Activated gamma-delta T cell treated with Interleukin-2 at 50 U/mL for 16 hours (primary cell): ENCODE measurements around the gene PDZK1IP1.
"Not testable (repeated sequence)": the region's sequence is repeated elsewhere in the genome, so short reads cannot be mapped to it uniquely, and the experiment has no call there.

Source experiments
- DNase-seq: peaks from one replicate; pipeline ENCODE4 v3.0.0-alpha.2; 2020

Gene PDZK1IP1

GRCh38 chr1:47223174-47223920 is 33.5 kb upstream of the PDZK1IP1 start:
- no peak for DNase-seq

DNA sequence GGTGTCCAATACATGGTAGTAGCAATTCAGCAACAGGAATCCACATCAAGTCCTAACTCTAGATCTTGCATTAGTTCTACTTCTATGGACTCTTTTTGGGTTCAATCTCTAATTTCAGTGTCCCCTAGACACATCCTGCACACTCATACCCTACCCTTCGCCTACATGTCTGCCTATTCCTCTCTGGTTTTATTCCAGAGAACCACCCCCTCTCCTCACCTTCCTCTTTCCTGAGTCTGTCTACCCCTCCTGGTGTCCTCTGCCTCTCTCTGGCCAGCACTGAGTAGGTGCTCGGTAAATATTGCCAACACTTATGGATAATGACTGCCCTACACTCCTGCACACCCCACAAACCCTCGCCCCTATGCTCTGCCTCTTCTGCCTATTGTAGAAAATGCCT is 32.6 kb upstream of the PDZK1IP1 start:
- no peak for DNase-seq

DNA sequence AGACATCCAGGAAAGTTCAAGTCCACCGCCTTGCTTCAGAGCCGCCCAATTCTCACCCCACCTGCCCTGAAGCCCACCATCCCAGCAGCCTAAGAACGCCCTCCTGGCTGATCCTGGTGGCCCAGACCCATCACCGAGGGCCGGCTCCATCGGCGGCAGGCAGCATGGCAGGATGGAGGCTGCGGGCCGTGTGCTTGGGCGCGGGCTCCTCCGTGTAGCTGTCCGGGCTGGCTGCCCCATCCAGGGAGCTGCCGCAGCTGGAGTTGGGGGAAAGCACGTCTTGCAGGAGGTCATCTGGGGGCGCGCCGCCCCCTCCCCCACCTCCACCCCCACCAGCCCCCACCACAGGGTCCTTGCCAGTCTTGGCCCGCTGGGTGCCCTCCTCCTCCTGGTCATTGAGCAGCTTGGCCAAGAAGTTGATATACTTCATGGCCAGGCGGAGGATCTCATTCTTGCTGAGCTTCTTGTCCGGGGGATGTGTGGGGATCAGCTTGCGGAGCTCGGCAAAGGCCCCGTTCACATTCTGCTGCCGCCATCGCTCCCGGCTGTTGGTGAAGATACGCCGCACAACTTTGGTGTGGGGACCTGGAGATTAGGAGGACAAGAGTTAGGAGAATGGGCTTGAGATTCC is 29.9 kb upstream of the PDZK1IP1 start:
- no peak for DNase-seq

DNA sequence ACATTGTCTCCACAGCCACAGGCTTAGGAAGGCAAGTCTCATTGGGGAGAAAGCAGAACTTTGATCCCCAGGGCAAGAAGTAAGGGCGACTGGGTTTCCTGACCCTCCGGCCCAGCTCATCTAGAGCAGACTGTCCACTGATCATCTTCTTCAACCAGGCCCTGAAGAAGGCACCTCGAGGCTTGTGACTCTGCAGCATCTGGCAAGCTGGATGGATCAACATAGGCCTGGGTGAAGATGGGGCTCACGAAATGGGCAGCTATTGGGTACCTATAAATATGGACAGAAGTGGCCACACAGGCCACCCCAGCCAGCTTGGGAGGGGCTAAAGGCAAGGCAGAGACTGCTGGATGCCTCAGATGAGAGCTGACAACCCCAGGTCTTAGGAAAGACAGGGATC is 29.2 kb upstream of the PDZK1IP1 start:
- DNase-seq = no peak

DNA sequence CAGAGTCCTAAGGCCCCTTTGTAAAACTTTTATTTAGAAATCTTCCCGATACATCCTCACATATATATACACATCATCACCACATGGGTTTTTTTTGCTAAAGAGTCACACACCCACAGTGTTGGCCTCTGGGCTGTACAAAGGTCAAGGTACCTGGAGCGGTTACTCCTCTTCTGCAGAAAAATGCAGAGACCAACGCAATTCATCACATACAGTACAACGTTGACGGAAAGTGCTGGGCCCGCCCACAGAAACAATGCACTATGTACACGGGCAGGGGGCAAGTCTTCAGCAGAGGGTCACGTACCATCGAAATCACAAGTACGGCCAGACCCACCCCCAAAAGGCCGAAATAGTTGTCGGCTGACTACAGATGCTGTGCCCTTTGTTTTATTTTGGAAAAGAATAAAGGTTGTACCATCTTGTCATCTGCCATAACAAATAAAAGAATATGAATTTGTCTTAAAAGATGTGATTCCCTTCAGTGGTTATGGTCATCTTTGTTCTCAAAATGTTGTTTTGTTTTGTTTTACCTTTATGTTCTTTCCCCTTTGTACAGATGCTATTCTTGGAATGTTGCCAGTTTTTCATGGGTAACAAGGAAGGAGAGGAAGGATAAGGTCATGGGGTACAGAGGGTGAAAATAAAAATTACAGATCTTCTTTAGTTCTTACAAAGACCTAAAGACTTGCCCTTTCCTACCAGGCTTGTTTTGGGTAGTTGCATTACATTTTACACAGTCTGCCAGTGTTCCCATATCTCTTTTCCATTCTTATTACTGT is 26.6 kb upstream of the PDZK1IP1 start:
- no peak for DNase-seq

DNA sequence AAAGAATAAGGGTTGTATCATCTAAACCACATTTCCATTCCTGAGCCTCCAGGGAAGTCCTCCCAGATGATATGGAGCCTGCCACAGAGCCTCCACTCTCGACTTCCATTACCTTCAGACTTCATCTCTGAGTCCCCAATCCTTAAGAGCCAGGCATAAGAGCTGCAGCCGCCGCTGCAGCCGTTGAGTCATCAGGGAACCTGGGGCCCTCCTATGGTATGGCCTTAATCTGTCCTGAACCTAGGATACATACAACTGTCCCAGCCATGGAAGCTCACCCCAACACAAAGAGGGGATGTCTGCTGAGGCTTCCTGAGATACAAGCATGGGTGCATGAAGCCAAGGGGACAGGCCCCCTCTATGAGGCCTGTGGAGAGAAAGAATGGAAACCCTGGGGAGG is 25.9 kb upstream of the PDZK1IP1 start:
- DNase-seq = no peak

DNA sequence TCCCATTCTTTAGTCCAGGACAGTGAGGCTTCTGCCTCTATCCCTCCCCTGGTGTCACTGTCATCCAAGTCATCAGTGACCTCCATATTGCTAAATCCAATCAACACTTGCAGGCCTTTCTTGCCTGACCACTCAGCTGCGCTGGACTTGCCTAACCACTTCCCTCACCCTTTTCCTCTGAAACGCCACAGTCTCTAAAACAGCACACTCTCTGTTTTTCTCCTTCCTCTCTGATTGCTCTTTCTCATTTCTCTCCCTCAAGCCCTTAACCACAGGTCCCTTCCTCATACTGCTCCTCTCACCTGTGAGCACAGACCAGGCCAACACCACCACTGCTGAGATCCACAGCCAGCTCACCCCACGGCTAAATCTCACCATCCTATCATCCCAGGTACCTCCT is 24.7 kb upstream of the PDZK1IP1 start:
- no peak for DNase-seq

DNA sequence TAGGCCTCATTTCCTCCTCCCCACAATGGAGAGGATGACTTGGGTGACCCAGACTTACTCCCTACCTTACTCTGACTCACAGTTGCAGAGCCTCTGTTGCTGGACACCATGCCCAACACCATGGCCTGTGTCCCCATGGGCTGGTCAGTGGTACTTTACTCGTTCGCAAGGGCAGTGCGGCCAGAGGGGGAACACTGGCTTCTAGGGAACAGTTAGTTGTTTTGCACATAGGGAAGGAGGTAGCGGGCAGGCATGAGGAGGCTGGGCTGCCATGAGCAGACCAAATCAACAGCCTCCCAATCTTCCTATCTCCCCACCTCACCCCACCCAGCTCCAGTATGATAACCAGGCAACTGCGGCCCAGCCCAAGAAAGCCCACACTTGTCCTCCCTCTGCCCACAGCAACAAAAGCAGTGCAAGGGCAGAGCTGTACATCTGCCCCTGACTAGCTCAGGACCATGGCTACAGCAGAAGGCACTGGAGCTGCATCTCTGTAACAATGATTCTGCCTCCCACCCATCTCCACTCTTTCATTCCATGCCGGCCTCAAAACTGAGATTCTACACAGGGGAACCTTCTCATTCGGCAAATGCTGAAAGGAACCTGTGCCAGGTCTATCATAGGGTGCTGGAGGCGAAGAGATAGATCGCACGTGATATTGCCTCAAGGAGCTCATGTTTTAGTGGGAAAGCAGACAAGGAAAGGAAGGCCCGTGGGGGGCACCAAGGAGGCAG is 23.6 kb upstream of the PDZK1IP1 start:
- no peak for DNase-seq

DNA sequence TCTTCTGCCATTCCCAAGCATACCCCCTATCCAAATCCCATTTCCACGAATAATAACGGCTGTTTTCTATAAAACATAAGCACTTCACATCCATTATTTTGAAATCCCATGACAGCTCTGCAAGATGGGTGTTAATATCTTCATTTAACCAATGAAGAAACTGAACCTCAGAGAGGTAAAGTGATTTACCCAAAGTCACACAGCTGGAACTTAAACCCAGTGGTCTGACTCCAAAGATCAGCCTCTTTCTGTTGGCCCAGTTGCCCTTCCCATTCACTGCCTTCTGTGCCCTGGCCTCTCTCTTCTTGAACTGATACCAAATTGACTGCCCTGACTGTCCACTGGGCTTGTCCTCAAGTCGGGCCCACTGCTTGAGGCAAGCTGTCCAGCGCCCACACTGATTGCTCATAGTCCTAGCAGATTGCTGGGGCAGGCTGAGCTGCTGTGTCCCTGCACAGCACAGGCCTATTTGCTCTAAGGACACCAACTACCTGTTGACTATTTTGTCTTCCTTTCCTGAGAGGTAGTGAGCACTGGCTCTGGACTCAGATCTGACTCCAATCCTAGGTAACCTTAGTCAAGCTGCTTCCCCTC is 22.9 kb upstream of the PDZK1IP1 start:
- no peak for DNase-seq

DNA sequence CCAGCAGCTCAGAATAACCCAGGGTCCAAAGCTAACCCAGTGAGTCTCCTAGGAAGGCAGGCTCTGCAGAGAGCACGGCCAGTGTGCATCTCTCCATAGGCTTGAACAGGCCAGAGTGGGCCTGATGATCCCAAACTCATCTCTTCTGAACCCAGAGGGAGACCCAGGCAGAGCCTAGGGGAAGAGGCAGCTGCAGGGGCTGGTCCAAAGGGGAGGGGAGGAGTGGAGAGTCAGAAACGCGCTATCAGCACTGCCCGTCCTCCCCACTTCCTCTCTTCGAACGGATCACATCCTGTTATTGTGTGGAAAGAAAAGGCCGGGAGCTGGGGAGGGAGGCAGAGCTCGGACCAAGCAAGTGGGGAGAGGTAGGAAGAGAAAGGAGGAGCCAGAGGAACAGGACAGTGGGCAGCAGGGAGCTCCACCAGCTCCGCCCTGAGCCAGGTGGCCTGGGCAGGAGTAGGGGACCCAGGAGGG is 22.0 kb upstream of the PDZK1IP1 start:
- no peak for DNase-seq

GRCh38 chr1:47210666-47211065 is 20.8 kb upstream of the PDZK1IP1 start:
- no peak for DNase-seq

DNA sequence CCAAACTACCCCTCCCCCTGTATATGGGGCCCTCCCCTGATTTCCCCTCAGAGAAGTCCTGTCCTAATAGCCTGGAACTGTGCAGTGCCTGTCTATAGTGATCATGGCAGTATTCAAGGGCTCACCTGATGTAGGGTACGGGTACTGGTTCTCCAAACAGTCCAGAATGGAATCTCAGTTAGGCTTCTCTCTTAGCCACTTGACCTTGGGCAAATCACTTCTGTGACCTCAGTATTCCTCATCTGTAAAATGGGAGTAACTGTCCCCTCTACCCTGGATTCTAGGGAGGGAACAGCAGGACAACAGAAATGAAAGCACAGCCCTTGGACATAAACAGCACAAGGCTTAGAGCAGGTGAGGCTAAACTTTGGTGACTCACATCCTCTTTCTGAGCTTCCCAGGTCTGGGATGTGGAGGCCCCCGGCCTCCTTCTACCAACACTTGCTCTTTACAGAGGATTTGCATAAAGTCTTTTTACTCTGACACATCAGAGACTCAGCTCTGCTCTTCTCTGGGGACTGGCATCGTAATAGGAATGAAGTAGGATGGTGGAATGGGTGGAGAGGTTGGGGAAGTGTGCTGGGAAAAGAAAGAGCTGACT is 20.0 kb upstream of the PDZK1IP1 start:
- no peak for DNase-seq

DNA sequence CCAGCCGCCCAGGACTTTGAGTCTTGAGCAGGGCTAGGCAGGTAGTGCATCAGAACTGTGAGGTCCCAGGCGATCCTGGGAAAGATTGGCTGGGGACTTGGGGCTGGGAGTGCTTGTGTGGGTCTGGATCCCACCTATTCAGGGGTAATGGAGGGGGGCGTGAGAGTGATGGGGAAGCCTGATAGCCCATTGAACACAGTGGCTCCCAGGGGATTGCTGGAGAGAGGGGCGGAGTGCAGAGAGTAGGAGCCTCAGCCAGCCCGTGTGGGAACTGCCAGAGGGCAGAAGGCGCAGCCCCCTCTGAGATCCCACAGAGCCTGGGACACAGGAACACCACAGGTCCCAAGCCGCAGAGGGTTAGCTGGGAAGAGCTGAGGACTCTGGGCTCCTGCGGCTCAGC is 19.3 kb upstream of the PDZK1IP1 start:
- DNase-seq = no peak

DNA sequence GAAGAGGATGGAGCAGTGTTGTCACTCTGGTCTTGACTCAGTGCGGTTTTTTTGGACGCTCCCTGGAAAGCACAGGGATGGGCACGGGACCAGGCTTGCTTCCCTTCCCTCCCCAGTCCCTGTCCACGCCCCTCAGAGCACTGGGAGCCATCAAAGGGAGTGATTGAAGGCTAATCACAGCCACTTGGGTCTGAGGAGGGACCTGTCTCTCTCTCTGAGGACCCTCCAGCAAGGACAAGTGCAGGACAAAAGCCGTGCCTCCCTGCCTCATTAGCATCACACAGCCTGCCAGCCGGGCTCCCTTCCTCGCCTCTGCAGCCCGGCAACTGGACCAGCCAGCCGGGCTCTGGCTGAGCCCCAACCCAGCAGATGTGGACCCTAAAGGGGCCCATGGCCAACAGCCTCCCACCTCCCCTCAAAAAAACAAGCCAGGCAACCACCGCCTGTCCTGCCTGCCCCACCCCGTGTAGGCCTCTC is 18.6 kb upstream of the PDZK1IP1 start:
- no peak for DNase-seq

GRCh38 chr1:47207803-47208373 is 18.1 kb upstream of the PDZK1IP1 start:
- no peak for DNase-seq

GRCh38 chr1:47205918-47206317 is 16.1 kb upstream of the PDZK1IP1 start:
- no peak for DNase-seq

DNA sequence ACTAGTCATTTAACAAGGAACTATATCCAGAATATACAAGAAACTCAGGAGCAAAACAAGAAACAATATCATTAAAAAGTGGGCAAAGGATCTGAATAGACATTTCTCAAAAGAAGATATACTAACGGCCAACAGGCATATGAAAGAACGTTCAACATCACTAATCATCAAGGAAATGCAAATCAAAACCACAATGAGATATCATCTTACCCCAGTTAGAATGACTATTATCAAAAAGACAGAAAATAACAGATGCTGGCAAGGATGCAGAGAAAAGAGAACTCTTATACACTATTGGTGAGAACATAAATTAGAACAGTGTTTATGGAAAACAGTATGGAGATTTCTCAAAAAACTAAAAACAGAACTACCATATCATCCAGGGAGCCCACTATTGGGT is 13.7 kb upstream of the PDZK1IP1 start:
- not testable (repeated sequence) for DNase-seq

DNA sequence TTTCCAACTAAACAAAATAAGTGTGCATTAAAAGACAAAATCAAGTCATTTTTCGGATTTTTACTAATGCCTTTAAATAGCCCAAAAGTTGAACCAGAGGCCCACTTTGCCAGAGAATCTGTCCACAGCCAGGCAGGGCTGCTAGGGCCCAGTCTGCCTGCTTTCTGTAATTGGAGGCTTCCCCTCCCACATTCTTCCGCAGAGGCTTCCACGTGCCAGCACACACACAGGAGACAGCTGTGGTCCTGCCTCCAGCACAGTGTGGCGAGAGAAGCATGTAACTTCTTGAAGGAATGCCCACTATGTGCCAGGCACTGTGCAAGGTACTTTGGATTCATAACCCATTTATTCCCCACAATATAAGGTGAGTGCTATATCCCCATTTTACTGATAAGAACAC is 11.3 kb upstream of the PDZK1IP1 start:
- no peak for DNase-seq

DNA sequence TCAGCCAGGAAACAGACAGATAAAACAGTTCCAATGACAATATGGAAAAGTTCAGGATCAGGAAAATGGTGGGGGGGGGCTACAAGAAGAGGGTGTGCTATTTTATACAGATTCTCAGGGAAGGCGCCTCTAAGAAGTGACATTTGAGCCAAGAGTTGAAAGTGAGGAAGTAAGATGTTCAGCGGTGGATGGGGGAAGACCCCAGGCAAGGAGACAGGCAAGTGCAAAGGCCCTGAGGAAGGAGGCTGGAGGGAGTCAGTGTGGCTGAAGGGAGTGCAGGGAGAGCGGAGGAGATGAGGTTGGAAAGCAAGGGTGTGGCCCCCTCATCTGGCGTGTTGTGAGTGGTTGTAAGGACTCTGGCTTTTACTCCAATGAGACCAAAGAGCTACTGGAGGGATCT is 8.4 kb upstream of the PDZK1IP1 start:
- no peak for DNase-seq

DNA sequence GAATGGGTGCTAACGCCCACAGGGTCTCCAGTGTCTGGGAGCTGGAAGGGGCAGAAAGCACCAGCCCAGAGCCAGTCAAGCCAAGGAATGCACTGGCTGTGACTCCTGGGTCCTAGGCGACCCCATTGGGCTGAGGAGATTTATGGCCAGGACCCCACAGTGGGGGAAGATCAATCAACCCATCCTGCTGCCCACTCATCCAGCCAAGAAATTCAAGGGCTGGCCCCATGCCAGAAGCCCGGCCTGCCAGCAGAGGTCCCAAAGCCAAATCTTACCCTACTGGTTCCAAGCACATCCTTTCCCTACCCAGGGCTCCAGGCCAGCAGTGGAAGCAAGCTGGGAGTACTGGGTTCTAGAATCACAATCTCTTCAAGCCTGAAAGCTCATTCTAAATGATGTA is 6.8 kb upstream of the PDZK1IP1 start:
- no peak for DNase-seq

- not testable (repeated sequence) for DNase-seq
These were observed 6.1 kb upstream of the PDZK1IP1 start for GRCh38 chr1:47195981-47196380.

DNA sequence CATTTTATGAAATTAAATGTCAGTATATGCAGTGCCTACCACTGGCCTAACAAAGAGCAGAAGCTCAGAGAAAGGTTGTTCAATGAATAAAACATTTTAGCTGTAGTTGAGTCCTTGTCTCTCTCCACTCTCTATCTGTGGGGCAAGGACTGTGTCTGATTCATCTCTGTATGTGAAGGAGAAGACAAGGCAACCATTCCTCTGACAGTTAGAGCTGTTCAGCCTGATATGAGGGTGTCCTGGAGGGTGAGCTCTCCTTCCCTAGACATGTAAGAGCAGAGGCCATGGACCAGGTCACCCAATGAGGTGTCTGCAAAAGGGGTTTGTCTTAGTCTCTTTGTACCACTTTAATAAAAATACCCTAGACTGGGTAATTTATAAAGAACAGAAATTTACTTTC is 4.5 kb upstream of the PDZK1IP1 start:
- DNase-seq = no peak
